SK-N-MC (cell line): ENCODE results near the gene KLK14.

Source experiments
- DNase-seq: peaks from one replicate; pipeline ENCODE4 v3.0.0-alpha.2; 2011; ENCODE audit warnings: low read depth, low spot score
- H3K27ac ChIP-seq: fragments of 200-600 bp; sonication (generic); 2 replicates; pipeline ENCODE4 v1.5.1; 2016; ENCODE audit warnings: mixed run types
- H3K36me3 ChIP-seq: fragments of 200-600 bp; sonication (generic); 2 replicates; pipeline ENCODE4 v1.6.1; 2017; ENCODE audit warnings: antibody characterized with exemption, low read length, mixed read lengths; ENCODE audit not compliant: insufficient read depth
- H3K4me3 ChIP-seq: fragments of 200-600 bp; sonication (generic); 2 replicates; pipeline ENCODE4 v1.5.1; 2016
- H3K9ac ChIP-seq: fragments of 200-600 bp; sonication (generic); 2 replicates; pipeline ENCODE4 v1.8.0; 2017; ENCODE audit warnings: mixed run types, mixed read lengths; ENCODE audit not compliant: insufficient read length
- H3K9me3 ChIP-seq: fragments of 200-600 bp; sonication (generic); 2 replicates; pipeline ENCODE4 v1.6.1; 2017; ENCODE audit warnings: low read depth, mild to moderate bottlenecking, antibody characterized with exemption, low read length, moderate library complexity, mixed read lengths
- EZH2 ChIP-seq: fragments of 200-600 bp; sonication (generic); IDR thresholded peaks from one replicate; pipeline ENCODE4 v1.6.1; 2017; ENCODE audit warnings: antibody characterized with exemption
- FOXP2 ChIP-seq: optimal IDR thresholded peaks from 2 replicates; pipeline ENCODE3; 2011; ENCODE audit warnings: mild to moderate bottlenecking, moderate library complexity; ENCODE audit not compliant: insufficient read depth; ENCODE audit errors: extremely low read length, control extremely low read depth
- POLR2AphosphoS5 ChIP-seq: IDR thresholded peaks from 2 replicates; pipeline ENCODE4 v1.6.1; 2012; ENCODE audit warnings: mild to moderate bottlenecking, low read depth, low read length, borderline replicate concordance

KLK14 gene

DNA sequence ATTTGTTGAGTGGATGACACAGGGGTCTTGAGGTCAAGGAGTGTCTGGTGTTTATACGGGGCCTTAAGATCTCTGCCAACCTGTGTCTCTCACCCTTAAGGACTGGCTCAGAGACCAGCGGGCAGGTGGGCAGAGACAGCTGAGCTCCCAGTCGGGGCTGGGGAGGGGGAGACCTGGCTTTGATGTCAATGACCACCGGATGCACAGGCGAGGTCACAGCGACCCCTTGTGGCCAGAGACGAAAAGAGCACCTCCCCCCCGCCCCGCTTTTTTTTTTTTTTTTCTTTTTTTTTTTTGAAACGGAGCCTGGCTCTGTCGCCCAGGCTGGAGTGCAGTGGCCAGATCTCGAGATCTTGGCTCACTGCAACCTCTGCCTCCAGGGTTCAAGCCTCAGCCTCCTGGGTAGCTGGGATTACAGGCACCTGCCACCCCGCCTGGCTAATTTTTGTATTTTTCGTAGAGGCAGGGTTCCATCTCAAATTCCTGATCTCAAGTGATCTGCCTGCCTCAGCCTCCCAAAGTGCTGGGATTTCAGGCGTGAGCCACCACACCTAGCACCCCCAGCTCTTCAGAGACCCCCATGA, 12.1 kb upstream of the KLK14 start:
- Histone ChIP-seq H3K9me3 (no peaks in the 10 kb centered on the region), H3K4me3 (no peak overlapping the region), H3K9ac (no peak overlapping the region), H3K36me3 (peaks cover 4% of the 10 kb centered on the region; the same call in 1 of the 2 replicates), H3K27ac (no peak overlapping the region)
- TF ChIP-seq POLR2AphosphoS5, result no peak
- TF ChIP-seq FOXP2, result no peak
- no peak for TF ChIP-seq EZH2
- DNase-seq, result no peak

DNA sequence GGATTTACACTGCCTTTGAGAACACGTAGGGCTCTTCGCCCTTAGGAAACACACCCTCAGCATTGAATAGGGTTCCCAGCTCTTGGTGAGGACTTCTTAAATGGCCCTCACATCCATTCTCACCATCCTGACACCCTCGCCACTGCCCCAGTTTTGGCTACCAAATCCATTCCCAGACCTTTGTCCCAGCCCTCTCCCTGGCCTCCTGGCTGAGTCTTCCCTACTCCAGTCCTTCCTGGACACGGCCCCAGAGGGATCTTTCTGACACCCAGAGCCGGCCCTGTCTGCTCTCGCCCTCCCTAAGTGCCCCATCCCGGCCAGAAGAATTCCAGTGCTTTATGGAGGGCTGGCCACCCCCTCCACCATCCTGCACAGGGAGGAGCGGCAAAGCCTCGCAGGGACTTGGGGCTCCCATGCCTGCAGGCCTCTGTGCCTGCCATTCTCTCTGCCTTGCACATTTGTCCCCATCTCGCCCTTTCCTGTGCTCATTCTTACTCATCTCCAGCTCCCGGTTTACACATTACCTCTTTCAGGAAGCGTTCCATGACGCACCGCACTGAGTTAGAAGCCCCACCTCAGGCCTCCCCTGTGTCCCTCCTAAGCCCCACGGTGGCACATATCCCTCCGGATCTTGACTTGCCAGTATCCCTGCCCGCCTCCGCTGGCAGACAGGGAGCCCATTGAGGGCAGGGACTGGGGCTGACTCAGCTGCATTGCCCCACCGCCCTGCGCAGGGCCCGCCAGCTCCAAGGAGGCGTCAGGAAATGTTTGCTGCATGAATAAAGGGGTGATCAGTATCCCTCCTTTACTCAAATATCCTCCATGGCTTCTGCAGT, 11.0 kb upstream of the KLK14 start:
- Histone ChIP-seq H3K9me3 (no peaks in the 10 kb centered on the region), H3K4me3 (no peak overlapping the region), H3K36me3 (peaks cover 4% of the 10 kb centered on the region; the same call in 1 of the 2 replicates), H3K27ac (no peak overlapping the region), H3K9ac (no peak overlapping the region)
- no peak for TF ChIP-seq POLR2AphosphoS5
- no peak for TF ChIP-seq EZH2
- TF ChIP-seq FOXP2, result no peak
- no peak for DNase-seq

DNA sequence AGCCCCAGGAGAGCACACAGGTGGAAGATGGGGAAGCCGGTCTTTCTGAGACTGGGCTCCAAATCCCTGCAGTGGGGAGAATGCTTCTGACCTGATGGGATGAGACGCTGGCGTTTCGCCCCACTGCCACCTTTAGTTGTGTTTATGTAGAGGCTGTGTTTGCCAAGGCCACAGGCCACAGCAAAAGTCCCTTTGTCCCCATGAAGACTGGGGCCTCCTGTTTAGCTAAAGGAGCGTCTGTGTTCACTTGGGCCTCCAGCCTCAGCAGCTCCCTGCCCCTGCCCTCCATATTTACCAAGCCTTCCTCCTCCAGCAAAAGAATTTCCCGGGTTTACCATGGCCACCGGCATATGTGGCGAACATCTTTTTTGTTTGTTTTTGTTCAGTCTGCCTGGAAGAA, 10.4 kb upstream of the KLK14 start:
- Histone ChIP-seq H3K36me3 (peaks cover 4% of the 10 kb centered on the region; the same call in 1 of the 2 replicates), H3K27ac (no peak overlapping the region), H3K9ac (no peak overlapping the region), H3K9me3 (no peaks in the 10 kb centered on the region), H3K4me3 (no peak overlapping the region)
- DNase-seq, result no peak
- TF ChIP-seq FOXP2, result no peak
- no peak for TF ChIP-seq POLR2AphosphoS5
- no peak for TF ChIP-seq EZH2

DNA sequence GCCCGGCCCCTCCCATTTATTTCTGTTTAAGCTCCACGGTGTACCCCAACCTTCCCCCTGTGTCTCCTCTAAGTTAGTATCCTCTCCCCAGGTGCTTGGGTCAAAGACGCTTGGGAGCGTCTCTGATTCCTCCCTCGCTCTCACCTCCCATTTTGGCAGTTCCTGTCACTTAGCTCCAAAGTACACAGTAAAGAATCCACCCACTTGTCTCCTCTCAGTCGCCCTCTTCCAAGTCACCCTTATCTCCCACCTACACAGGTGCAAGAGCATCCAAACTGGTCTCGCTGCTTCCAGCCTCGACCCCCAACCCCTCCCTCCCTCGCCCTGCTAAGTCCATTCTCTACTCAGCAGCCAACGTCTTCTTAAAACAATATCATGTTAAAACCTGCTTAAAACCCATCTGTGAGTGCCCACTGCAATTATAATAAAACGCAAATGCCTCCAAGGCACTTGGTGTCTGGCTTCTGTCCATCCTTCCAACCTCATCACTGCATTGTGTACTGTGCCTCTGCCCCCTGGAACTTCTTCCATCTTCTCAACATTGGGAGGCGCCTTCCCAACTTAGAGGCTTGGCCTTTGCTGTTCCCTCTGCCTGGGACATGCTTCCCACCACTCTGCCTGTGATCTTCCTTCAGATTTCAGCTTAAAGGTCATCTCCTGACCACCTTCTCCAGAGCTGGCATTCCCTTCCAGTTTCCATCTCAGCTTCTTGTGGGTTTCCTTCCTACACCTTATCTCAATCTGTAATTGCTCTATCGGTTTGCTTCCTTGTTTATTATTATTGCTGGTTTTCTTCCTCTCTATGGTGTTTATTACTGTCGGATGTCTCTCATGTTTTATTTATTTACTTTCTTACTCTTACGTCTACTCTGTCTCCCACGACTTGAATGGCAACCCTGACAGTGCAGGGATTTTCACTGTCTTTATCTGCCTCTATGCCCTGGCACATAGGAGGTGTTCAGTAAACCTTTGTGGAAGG, 9.5 kb upstream of the KLK14 start:
- TF ChIP-seq FOXP2 (no peak), POLR2AphosphoS5 (no peak), EZH2 (no peak)
- H3K9ac ChIP-seq, result no peak overlapping the region
- H3K4me3 ChIP-seq, result no peak overlapping the region
- no peaks in the 10 kb centered on the region for H3K9me3 ChIP-seq
- no peak overlapping the region for H3K27ac ChIP-seq
- no peak for DNase-seq
- H3K36me3 ChIP-seq, result no peaks in the 10 kb centered on the region

DNA sequence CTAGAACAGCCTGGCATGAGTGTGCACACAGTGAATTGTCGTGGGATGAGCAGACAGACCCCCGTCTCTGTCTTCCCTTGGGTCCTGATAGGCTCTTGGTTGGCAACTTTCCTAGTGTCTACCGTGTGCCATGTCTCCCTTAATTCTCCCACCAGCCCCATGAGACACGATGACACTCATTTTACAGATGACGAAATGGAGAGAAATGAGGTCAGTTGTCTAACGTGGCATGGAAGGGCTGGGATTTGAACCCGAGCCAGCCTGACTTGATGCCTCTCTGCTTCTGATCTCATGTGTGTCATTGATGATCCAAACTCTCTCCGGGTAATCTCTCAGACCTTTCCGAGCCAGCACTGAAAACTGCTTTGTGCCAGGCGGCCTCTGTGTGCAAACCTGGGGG, 8.4 kb upstream of the KLK14 start:
- Histone ChIP-seq H3K27ac (no peak overlapping the region), H3K4me3 (no peak overlapping the region), H3K9me3 (no peaks in the 10 kb centered on the region), H3K36me3 (no peaks in the 10 kb centered on the region), H3K9ac (no peak overlapping the region)
- no peak for TF ChIP-seq FOXP2
- no peak for DNase-seq

DNA sequence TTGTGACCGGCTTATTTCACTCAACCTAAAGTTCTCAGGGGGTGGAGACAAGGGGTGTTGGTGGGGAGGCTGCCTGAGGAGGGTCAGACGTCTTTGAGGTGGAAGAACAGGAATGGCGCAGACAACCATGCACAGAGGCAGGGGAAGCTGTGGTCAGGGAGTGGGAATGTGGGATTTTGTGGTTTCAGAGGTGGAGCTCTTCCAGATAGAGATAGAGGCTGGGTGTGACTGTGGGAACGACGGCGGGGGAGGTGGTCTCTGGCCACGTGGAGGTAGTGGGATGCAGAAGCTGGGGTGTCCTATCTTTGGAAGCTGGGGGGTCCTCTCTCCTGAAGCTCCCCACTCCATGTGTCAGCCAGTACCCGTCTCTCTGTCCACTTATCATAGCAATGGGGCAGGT, 7.8 kb upstream of the KLK14 start:
- no peaks in the 10 kb centered on the region for H3K36me3 ChIP-seq
- TF ChIP-seq FOXP2, result no peak
- no peak for TF ChIP-seq EZH2
- TF ChIP-seq POLR2AphosphoS5, result no peak
- DNase-seq, result no peak
- H3K27ac ChIP-seq, result no peak overlapping the region
- H3K9me3 ChIP-seq, result no peaks in the 10 kb centered on the region
- no peak overlapping the region for H3K4me3 ChIP-seq
- no peak overlapping the region for H3K9ac ChIP-seq

DNA sequence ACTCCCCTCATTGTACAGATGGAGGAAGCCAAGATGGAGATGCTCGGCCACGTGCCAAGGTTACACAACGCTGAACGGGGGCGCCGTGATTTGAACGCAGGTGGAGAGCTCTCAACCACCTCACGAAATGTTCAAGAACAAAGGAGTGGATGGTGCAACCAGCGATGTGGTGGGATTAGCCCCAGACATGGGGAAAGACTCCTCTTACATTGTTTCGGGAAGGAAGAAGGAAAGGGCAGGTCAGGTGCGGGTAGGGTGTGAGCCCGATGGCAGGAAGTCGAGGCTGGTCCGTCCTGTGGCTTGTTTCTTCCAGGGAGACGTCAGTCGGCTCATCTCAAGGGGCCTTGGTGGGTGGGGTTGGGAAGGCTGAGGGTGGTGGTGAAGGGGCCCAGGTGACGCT, 7.1 kb upstream of the KLK14 start:
- TF ChIP-seq EZH2 (no peak), FOXP2 (no peak), POLR2AphosphoS5 (no peak)
- Histone ChIP-seq H3K9ac (no peak overlapping the region), H3K36me3 (no peaks in the 10 kb centered on the region), H3K27ac (no peak overlapping the region), H3K9me3 (no peaks in the 10 kb centered on the region), H3K4me3 (no peak overlapping the region)
- no peak for DNase-seq

DNA sequence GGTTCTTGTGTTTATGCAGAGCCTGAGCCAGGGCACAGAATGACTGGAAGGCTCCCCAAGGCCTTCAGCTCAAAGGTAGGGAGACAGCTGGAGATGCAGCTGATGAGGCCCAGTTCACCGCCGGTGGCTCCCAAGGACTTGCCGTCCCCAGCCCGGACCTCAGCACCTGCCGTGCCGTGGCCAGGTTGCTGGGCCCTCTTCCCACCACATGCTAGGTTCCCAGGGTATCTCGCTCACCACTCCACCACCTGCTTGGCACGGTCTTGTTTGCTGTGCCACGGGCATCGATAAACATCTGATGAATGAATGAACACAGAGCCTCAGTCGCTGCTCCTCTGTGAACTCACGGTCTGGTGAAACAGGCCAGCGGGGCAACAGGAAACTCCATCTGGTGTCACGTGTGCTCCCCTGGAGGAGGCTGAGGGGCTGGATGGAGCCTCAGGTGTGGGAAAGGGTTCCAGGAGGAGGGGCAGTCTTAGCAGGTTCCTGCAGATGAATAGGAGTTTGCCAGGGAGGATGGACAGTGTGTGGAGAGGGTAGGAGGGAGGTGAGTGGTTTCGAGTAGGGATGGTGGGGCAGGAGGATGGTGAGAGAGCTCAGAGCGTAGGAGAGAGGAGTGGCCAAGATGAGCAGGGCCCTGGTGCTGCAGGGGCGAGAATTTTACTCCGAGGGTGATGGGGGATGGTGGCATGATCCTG, 3.6 kb upstream of the KLK14 start:
- H3K36me3 ChIP-seq, result no peaks in the 10 kb centered on the region
- no peak overlapping the region for H3K9ac ChIP-seq
- no peak for TF ChIP-seq FOXP2
- no peak for TF ChIP-seq POLR2AphosphoS5
- no peak for TF ChIP-seq EZH2
- no peak overlapping the region for H3K4me3 ChIP-seq
- no peak for DNase-seq
- H3K27ac ChIP-seq, result no peak overlapping the region
- no peaks in the 10 kb centered on the region for H3K9me3 ChIP-seq
